IPS DF 4.7 (cell line): ENCODE results near the gene CHD8.
A peak's percentile ranks its signal among the peaks of the same experiment; 100 is the strongest.
"Not testable (repeated sequence)": the region's sequence is repeated elsewhere in the genome, so short reads cannot be mapped to it uniquely, and the experiment has no call there.

ENCODE experiments used
- DNase-seq: peaks from one replicate; pipeline ENCODE4 v3.0.0-alpha.2; 2013; ENCODE audit warnings: low spot score; ENCODE audit errors: extremely low read depth

CHD8 gene

GRCh38 chr14:21436567-21437062 lies 19.3 kb downstream of the CHD8 start:
- peak; percentile 2 for DNase-seq

GRCh38 chr14:21431126-21431525 lies 24.8 kb downstream of the CHD8 start:
- DNase-seq = no peak

DNA sequence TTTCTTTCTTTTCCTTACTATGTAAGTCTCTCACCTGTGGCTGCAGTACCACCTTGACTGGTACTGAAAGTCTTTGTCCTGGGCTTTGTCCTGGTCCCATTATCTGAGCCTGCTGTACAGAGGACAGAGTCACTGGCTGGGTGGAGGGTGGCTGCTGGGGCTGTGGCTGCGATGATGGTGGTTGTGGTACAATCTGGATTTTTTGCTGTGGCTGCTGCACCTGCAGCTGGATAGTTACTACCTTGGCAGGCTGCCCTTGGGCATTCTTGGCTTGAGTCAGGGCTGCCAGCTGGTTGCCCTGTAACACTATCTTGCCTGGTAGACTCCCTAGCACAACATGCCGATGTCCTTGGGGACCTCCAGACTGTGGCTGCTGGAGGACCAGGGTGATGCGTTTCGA lies 27.0 kb downstream of the CHD8 start:
- DNase-seq = no peak

DNA sequence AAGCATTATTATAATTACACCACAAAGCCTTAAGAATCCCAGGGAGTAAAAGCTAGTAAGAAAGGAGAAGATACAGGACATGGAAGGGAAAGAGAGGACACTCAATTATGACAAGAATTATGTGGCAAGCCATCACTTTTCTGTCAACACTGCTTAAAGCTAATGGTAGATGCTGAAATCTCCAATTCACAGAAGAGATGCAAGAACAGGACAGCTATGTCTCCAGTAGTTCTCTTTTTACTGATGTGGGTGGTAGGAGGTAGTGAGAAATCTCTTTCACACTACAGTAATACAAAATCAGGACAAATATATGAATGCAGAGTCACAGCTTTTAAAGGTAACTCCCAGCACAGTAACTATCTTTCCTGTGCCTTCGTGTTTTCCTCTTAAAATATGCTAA lies 29.2 kb downstream of the CHD8 start:
- DNase-seq = no peak

DNA sequence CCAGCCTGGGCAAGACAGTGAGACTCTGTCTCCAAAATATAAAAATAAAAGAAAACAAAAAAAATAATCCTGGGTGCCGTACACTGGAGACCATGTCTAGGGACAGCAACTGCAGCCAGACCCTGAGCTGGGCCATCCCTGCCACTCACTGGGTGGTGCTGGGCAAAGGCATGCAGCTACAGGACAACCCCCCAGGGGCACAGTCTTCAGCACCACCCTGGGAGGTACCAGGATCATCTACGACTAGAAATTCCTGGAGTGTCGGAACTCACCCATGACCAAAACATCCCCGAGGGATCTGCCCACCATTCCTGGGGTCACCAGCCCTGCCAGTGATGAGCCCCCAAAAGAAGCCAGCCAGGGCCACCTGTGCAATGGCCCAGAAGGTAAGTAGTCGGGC lies 36.4 kb downstream of the CHD8 start:
- DNase-seq = no peak

DNA sequence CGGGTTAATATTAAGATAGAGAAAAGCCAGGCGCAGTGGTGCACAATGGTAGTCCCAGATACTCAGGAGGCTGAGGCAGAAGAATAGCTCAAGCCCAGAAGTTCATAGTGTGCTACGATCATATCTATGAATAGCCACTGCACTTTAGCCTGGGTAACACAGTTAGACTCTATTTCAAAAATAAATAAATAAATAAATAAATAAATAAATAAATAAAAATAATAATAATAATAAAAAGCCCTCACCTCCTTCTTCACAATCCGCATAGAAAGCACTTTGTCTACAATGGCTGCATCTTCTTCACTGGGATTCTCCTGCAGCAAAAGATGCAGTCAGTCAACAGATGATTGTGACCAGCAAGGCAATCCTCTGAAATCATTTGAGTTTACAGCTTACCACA lies 40.6 kb downstream of the CHD8 start:
- DNase-seq = no peak

DNA sequence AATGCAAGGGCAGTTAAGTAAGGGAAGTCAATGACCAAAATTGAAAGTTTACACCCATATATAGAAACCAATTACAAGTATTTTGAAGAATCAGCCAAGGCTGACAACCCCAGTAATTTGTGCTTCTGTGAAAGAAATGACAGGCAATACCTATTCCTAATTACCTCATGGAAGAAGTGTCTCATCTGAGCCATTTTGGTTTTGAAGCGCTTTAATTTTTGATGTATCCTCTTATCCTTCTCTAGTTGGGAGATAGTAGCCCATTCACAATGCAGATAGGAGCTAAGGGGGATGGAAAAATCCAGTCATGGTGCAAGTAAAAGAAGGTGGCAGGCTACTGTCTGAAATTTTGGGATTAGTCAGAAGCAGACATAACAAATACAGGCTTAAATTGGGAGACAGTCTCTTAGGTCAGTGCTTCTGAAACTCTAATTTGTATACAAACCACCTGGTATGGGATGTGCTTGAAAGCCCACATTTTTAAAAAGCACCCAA lies 41.7 kb downstream of the CHD8 start:
- no peak for DNase-seq

- no peak for DNase-seq
Measured at GRCh38 chr14:21408147-21408546, 47.8 kb downstream of the CHD8 start.

- DNase-seq = no peak
Measured at GRCh38 chr14:21406213-21406612, 49.7 kb downstream of the CHD8 start.

DNA sequence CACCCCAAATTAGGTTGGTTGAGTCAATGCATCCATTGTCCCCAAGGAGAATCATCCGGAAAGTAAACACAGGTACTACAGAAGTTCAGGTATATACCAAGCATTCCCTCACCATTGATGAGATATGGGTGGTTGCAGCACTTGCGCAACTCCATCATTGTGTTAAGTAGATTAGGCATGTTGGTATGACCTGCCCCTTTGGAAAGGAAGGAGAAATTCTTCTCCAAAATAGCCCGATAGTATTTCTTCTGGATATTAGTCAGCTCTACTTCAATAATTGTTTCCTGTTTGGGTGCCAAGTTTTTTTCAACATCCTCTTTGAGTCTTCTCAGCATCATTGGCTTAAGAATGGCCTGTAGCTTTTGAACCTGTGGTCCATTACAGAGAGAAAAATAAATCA lies 50.8 kb downstream of the CHD8 start:
- no peak for DNase-seq

- DNase-seq = no peak
Measured at GRCh38 chr14:21399311-21399870, 56.5 kb downstream of the CHD8 start.

DNA sequence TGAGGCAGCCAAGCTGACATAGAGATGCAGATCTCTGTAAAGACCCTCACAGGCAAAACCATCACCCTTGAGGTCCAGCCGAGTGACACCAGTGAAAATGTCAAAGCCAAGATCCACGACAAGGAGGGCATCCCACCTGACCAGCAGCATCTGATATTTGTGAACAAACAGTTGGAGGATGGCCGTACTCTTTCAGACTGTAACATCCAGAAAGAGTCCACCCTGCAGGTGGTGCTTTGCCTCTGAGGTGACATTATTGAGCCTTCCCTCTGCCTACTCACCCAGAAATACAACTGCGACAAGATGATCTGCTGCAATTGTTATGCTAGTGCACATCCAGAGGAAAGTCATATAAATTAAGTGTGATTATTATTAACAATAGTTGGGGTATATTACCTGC lies 57.0 kb downstream of the CHD8 start:
- DNase-seq = no peak

DNA sequence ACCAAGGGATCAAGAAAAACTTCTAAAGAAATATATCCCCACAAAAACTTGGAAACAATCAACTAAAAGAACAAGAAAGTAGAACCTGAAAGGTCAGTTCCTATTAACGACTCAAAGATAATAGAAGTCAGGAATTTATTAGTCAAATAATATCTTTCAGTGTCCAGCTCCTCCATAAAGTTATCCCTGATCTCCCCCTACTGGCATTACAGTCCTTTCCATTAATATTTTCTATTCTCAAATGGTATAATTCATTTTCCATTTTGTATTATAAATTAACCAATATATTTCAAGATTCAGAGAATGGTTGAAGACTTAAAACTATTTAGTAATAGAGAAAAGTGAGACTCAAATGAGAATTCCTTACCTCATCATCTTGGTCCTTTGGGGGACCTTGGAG lies 60.5 kb downstream of the CHD8 start:
- no peak for DNase-seq

DNA sequence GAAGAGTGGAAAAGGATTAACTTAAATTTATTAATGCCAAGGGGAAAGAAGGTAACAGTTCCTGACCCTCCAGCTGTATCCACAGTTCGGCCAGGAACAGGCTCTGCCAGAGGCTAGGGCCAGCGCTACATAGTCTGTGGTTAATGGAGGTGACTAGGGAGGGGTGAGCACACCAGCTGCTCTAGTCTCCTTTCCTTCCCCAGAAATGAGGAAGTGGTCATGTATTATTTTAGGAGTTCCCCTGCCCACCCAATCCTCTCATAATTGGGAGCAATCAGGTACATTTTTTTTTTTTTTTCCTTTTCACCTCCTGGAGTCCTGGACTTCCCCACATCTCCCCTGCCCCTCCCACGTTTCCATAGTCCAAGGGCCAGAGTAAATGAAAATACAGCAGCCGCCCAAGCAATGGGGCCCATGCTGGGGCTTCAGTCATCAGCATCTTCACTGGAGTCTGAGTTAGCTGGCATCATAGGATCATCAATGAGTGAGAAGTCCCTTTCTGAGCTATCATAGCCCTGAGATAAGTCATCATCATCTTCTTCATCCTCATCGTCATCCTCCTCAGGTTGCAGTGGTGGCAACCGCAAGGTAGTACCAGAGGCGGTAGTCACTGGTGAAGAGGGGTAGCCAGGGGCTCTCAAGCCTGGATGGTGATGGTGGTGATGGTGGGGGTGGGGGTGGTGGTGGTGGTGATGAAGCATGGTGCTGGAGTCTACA lies 70.6 kb downstream of the CHD8 start:
- DNase-seq = no peak

DNA sequence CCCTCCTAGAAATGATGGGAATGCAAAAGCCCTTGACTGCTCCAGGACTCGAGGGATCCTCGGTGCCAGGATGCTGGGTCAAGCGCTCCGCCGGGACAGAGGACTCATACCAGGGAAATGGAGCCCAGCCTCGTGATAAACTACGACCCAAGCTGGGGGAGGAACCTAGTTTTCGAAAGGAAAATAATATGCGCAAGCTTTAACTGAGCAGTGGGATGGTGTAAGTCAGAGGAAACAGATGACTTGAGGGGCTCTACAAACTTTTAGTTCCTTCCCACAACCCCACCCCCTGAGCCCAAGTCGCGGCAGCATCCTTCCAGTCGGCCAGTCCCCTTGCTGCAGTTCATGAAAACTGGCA lies 71.5 kb downstream of the CHD8 start:
- DNase-seq = no peak

DNA sequence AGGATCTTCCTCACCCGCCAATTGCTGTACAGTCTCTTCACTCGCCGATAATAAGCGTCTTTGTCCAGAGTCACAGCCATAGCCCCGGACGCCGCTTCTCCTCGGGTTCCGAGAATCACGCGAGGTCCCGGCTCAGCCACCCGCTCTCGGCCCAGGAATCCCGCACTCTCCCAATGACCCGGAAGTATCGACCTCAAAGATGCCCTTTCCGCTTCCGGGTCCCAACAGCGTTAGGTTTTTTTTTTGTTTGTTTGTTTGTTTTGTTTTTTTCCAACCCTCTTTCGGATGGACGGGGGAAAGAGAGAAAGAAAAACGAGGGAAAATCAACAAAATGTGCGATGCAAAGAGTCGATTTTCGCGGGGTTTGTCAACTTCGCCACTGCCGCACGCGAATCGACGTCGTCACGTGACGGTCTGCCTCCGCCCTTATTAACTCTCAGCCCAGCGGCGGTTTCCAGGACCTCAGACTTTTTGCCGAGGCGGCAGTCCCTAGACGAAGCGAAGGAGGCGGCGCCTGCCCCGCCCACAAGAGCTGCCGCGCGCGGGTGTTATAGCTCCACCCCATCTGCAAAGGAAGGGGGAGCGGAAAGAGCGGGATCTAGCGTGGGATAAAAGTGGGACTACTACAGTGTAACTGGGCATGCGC lies 72.0 kb downstream of the CHD8 start, which contains the start of gene SUPT16H:
Gene SUPT16H (minus strand): TSS at position 172 of the 646 bp plus-strand sequence. CDS start 92 bp downstream, at position 80.
- DNase-seq = peak; percentile 81

- DNase-seq = no peak
Measured at GRCh38 chr14:21382886-21383847, 72.8 kb downstream of the CHD8 start.

- no peak for DNase-seq
Measured at GRCh38 chr14:21382095-21382494, 73.8 kb downstream of the CHD8 start.

DNA sequence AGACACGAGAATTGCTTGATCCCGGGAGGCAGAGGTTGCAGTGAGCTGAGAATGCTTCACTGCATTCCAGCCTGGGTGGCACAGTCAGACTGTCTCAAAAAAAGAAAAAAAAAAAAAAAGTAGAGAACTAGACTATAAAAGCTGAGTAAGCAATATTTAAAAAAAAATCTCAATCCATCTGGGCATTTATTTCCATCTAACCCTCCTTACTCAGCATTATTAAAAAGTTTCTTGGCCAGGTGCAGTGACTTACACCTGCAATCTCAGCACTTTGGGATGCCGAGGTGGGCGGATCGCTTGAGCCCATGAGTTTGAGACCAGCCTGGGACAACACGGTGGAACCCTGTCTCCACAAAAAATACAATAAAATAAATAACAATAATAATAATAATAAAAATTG lies 76.6 kb downstream of the CHD8 start:
- DNase-seq = no peak

GRCh38 chr14:21373980-21374379 lies 81.9 kb downstream of the CHD8 start:
- no peak for DNase-seq

- DNase-seq = not testable (repeated sequence)
Measured at GRCh38 chr14:21372814-21373213, 83.1 kb downstream of the CHD8 start.
